GM21367 (cell line): ENCODE measurements around the gene AGK.

Source experiments
- ATAC-seq: cut with Tn5 transposase; IDR thresholded peaks from one replicate; pipeline ENCODE4 v1.9.1; 2021; ENCODE audit not compliant: unreplicated experiment

Gene AGK

GRCh38 chr7:141701489-141702046 is 150.4 kb downstream of the AGK start:
- ATAC-seq, result peak; percentile 81

DNA sequence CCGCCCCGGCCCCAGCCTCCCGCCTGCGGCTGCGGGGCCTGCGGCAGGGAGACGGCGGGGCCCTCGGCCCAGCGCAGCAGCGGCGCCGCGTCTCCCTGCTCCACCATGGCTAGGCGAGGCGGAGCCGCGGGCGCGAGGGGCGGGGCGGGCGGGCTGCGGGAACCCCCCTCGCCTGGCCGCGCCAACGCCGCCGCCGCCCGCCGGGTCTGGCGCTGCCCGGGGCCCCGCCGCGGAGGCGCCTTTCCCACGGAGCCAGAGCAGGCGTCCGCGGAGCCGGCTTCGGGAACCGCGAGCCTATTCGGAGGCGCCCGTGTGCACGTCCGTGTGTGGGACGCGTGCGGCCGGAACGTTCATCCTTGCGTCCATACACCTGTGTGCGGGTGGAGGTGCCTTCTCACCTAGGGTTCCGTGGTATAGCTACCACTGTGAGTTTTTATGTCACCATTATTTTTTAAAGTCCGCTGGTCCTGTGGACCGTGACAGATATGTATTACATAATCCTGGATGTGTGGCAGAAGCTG is 150.9 kb downstream of the AGK start, which contains the start of gene DENND11:
TSS of gene DENND11 (minus strand) at position 120 of the 521 bp plus-strand sequence. CDS start at position 107, 13 bp downstream.
- peak; percentile 66 for ATAC-seq

GRCh38 chr7:141702892-141703291 is 151.7 kb downstream of the AGK start:
- no peak for ATAC-seq

DNA sequence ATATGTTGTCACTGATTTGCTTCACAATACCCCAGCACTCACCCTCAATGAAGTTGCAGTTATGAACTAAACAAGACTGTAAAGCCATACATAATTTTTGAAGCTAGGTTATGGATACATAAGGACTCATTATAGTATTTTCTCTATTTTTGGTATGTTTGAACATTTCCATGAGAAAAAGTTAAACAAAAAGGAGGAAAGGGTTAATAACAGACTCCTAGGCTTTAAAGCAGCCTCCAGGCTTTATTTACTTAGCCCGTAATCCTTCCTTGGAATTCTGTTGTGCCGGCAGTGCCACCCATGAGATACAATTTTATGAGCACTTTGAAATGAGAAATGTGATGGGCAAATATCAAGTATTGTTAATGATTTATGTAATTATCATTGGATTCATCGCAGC is 152.9 kb downstream of the AGK start:
- no peak for ATAC-seq

- no peak for ATAC-seq
Observed at GRCh38 chr7:141704741-141705140, 153.5 kb downstream of the AGK start.
